ENCODE measurements around the gene ADCK1.

- TF ChIP-seq CTCF (IDR thresholded peaks at IDR 0.05) (no peak), EZH2 (IDR thresholded peaks at IDR 0.05; ENCODE audit: borderline replicate concordance, insufficient read depth, low read depth, low read length, poor library complexity, severe bottlenecking) (no peak)
Measured at GRCh38 chr14:77763316-77763715, 36.6 kb upstream of the ADCK1 start.

Measured in B cell (primary cell).